Central memory CD8-positive, alpha-beta T cell (primary cell): ENCODE measurements around the gene TMEM95.

ENCODE experiments used
- ATAC-seq: fragments of 150-1000 bp; cut with Tn5 transposase; replicated peaks from 2 replicates; pipeline ENCODE4 v1.10.0; 2022; ENCODE audit warnings: mild to moderate bottlenecking, moderate FRiP score, moderate number of reproducible peaks; ENCODE audit not compliant: poor library complexity, severe bottlenecking; ENCODE audit errors: extremely low read depth
- DNase-seq, 2 donors: peaks; one replicate each; pipeline ENCODE4 v3.0.0; 2021; ENCODE audit warnings: low spot score in 2 of 2
- H3K27ac Mint-ChIP-seq: one replicate; pipeline ENCODE4 v1.8.0; 2022; ENCODE audit warnings: low read depth, mild to moderate bottlenecking, moderate library complexity, mixed read lengths
- H3K27me3 Mint-ChIP-seq: one replicate; pipeline ENCODE4 v1.8.0; 2022; ENCODE audit warnings: mixed read lengths
- H3K36me3 Mint-ChIP-seq: one replicate; pipeline ENCODE4 v1.8.0; 2022; ENCODE audit warnings: mild to moderate bottlenecking, moderate library complexity, mixed read lengths; ENCODE audit not compliant: insufficient read depth
- H3K4me1 Mint-ChIP-seq: one replicate; pipeline ENCODE4 v1.8.0; 2022; ENCODE audit warnings: mixed read lengths
- H3K4me3 Mint-ChIP-seq: one replicate; pipeline ENCODE4 v1.8.0; 2022; ENCODE audit warnings: mild to moderate bottlenecking, moderate library complexity, mixed read lengths
- H3K9me3 Mint-ChIP-seq: one replicate; pipeline ENCODE4 v1.8.0; 2022; ENCODE audit warnings: mixed read lengths

Gene TMEM95, protein sequence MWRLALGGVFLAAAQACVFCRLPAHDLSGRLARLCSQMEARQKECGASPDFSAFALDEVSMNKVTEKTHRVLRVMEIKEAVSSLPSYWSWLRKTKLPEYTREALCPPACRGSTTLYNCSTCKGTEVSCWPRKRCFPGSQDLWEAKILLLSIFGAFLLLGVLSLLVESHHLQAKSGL

DNA sequence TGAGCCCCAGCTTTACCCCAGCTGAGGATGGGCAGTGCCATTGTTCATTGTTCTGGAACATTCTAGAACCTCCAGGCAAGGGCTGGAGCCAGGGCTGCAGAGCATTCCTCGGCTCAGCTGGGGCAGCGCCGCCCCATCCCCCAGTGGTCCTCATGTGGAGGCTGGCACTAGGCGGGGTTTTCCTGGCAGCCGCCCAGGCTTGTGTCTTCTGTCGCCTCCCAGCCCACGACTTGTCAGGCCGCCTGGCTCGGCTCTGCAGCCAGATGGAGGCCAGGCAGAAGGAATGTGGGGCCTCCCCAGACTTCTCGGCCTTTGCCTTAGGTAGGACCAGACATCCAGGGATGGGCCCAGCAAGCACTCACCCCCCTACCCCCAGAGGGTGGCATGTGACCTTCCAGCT is at the start of gene TMEM95:
TSS of gene TMEM95 (plus strand) at position 104 of the 400 bp plus-strand sequence. CDS start at position 153, 49 bp downstream.
- ATAC-seq = no peak

DNA sequence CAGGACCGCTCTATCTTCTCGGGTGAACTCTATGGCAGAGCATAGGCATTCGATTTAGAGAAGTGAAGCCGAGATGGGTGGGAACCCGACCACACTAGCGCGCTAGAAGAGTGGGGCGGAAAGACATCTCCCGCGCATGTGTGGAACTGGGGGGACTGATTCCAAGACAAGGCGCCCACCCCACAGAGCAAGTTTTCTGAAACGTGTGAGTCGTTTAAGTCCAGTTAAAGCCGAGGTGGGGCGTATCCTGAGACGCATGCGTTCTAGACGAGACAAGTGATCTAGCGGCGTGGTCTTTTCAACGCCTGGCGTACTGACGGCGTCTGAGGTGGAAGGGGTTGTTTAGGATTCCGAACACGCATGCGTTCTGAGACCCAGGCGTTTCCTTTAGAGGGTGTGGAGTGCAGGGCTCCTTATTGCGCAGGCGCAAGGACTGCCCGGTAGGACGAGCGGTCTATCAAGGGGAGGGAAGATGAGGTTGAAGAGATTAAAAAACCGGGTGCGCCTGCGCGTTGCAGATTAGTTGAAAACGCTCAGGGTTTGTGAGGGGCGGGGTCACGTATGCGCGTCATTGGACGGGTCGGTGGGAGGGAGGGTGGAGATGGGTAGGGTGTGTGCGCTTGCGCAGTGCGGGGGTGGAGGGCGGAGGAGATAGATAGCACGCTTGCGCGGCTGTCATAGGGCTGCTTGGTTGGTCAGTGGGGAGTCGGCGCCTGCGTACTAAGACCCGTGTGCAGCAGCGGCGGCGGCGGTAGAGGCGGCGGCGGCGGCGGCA is 47.9 kb upstream of the TMEM95 start, which contains the start of gene EIF5A:
TSS of gene EIF5A (plus strand) at position 718 of the 775 bp plus-strand sequence. CDS start 2,008 bp downstream, outside the sequence.
- Mint-ChIP-seq H3K27me3 (no peaks in the 10 kb centered on the region), H3K4me3 (peak within 1 kb of the TSS; percentile 79), H3K9me3 (no peaks in the 10 kb centered on the region), H3K36me3 (peaks cover 46% of the 10 kb centered on the region), H3K4me1 (peaks cover 34% of the 10 kb centered on the region), H3K27ac (peak within 1 kb of the TSS; percentile 95)
- peak; percentile 99 for DNase-seq
- ATAC-seq = peak; percentile 65

More for the DNA sequence above, at the start of gene TMEM95:
- Mint-ChIP-seq H3K36me3 (peaks cover 13% of the 10 kb centered on the region), H3K4me3 (no peak within 1 kb of the TSS), H3K4me1 (peaks cover 42% of the 10 kb centered on the region), H3K27ac (peak within 1 kb of the TSS; percentile 74), H3K9me3 (no peaks in the 10 kb centered on the region), H3K27me3 (no peaks in the 10 kb centered on the region)
- DNase-seq = no peak

DNA sequence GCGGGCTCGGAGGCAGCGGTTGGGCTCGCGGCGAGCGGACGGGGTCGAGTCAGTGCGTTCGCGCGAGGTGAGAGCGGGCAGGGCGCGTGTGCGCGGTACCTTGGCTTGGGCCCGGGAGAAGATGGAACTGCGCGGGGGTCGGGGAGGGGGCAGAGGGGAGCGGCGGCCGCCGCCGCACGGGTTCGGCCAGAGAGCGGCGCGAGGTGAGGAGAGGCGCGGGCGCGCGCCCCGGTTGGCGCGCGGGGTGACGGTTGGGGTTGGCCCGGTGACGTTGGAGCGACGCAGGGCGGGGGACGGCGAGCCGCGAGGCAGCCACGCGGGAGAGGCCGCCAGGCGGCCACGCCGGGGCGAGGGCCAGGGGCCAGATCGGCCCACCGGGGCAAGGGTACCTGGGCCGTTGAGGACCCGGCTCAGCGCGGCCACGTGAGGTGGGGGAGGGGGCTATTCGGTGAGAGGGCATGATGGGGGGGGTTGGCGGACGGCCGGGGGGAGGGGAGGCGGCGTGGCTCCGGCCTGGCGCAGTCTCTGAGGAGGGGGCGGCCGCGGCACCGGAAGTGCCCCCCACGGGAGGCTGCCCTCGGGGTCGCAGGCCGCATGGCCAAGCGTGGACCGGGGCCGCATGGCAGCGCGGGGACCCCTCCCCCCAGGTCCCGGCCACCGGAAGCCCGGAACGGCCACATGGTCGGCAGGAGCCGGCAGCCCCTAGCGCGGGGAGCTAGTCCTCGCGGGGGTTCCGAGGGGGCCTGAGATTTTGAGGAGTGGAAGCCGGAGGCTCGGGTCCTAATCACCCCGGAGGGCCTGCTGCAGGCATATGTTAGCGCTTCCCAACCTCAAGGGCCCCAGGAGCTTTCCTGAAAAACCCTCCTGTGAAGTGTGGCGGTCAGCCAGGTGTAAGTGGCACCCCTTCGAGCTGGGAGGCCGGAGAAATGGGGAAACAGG is 47.0 kb upstream of the TMEM95 start:
- Mint-ChIP-seq H3K4me3 (peak overlapping the region; percentile 79), H3K27me3 (no peaks in the 10 kb centered on the region), H3K36me3 (peaks cover 54% of the 10 kb centered on the region), H3K4me1 (peaks cover 40% of the 10 kb centered on the region), H3K27ac (peak overlapping the region; percentile 95), H3K9me3 (no peaks in the 10 kb centered on the region)
- ATAC-seq (peak; percentile 7), DNase-seq (peak in 1 of 2 donors; percentile 49)

DNA sequence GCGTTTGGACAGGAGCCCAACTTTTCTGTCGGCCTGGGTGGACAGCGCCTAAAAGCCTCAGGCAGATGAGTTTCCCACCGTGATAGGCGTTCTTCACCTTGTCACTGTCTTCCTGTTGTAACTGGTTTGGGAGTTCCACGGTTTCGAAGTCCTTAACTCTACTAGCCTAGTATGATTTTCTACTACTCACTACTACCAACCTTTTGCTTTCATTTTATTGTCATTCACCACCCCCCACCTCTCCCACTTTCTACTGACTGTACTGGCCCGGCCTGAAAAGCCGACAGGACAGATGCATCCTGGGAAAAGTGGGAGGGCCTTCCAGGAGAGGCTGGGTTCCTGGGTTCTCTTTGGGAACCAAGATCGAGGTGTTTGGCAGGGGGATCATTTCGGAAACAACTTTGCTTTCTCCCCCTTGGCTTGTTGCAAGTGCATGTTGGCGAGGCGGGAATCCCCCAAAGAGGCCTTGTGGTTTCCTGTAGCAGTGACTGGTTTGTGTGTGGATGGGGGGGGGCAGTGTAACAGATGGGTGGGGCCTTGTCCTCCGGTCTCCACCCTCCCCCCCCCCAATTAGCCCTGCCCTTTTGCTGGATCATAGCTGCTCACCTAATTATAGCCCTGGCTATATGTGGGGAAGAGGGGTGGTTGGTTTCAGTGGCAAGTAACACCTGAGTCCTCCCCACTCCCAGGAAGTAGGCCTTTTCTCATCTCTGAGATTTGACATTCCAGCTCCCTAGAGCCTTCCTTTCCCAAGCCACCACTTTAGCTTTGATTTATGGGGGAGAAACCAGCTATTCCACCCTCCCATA is 46.1 kb upstream of the TMEM95 start:
- Mint-ChIP-seq H3K4me1 (peaks cover 49% of the 10 kb centered on the region), H3K9me3 (no peaks in the 10 kb centered on the region), H3K27ac (peak overlapping the region; percentile 95), H3K4me3 (peak overlapping the region; percentile 79), H3K27me3 (no peaks in the 10 kb centered on the region), H3K36me3 (peaks cover 63% of the 10 kb centered on the region)
- ATAC-seq = peak; percentile 40
- peak; percentile 67 to 89 for DNase-seq

DNA sequence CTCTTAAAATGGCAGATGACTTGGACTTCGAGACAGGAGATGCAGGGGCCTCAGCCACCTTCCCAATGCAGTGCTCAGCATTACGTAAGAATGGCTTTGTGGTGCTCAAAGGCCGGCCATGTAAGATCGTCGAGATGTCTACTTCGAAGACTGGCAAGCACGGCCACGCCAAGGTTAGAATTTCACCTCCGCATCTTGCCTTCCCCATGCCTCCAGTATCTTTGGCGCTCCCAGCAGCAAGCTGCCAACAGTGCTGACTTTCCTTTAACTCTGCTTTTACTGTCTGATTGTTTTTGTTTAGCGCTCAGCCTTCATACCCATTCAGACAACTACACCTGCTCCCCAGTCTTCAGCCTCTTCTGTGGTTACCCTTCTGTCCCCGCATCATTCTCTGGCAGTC is 45.3 kb upstream of the TMEM95 start:
- Mint-ChIP-seq H3K4me1 (peaks cover 57% of the 10 kb centered on the region), H3K4me3 (peak overlapping the region; percentile 79), H3K27ac (peak overlapping the region; percentile 95), H3K36me3 (peaks cover 70% of the 10 kb centered on the region), H3K9me3 (no peaks in the 10 kb centered on the region), H3K27me3 (no peaks in the 10 kb centered on the region)
- ATAC-seq (no peak), DNase-seq (no peak)

DNA sequence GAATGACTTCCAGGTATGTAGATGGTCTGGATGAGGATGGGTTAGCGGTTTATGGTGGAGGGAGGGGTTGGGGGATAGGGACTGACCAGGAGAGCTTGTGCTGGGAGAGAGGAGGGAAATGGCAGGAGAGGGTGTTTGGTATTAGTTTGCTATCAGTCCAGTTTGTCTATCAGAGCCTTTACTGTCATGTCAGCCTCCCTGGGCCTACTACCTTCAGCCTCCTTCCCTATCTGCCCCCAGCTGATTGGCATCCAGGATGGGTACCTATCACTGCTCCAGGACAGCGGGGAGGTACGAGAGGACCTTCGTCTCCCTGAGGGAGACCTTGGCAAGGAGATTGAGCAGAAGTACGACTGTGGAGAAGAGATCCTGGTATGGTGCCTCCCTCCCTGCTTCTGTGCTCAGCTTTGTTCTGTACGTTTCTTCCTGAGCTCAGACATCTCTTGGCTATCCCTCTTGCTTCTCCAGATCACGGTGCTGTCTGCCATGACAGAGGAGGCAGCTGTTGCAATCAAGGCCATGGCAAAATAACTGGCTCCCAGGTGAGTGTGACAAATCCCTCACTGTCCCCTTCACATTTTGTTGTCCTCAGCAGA is 43.7 kb upstream of the TMEM95 start:
- ATAC-seq = no peak
- peaks cover 76% of the 10 kb centered on the region for H3K36me3 Mint-ChIP-seq
- H3K27ac Mint-ChIP-seq = peak overlapping the region; percentile 95
- DNase-seq = no peak
- H3K4me3 Mint-ChIP-seq = peak overlapping the region; percentile 79
- no peaks in the 10 kb centered on the region for H3K27me3 Mint-ChIP-seq
- no peaks in the 10 kb centered on the region for H3K9me3 Mint-ChIP-seq
- H3K4me1 Mint-ChIP-seq = peaks cover 69% of the 10 kb centered on the region

DNA sequence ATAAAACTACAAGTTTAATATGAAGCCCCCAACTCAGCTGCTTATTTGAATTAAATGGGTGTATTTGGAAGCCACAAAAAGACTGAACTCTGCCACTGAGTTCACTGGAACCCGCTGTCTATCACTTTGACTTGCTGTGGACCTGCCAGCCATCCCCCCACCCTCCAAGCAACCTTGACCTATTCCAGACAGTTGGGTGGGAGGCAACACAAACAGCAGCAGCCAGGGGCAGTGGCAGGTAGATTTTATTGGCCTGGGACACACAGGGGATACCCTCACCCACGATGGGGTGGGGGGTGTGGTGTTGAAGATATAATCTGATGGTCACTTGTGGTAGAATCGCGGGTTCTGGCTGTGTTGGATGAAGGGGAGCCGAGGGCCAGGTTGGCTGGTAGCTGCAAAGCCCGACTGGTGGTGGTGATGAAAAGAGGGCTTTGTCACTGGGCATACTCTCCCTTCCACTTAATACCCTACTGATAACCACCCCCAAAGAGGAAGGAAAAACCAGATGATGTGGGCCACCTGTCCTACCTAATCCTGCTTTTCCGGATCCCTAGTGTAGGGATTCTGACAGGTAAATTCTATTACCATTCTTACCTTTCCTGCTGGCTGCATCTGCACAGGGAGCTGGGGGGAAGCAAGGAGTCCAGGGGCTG is 42.4 kb upstream of the TMEM95 start:
- peak overlapping the region; percentile 94 for H3K4me3 Mint-ChIP-seq
- no peaks in the 10 kb centered on the region for H3K27me3 Mint-ChIP-seq
- H3K4me1 Mint-ChIP-seq = peaks cover 73% of the 10 kb centered on the region
- peak overlapping the region; percentile 73 for H3K27ac Mint-ChIP-seq
- DNase-seq (no peak), ATAC-seq (no peak)
- H3K36me3 Mint-ChIP-seq = peaks cover 67% of the 10 kb centered on the region
- H3K9me3 Mint-ChIP-seq = no peaks in the 10 kb centered on the region

DNA sequence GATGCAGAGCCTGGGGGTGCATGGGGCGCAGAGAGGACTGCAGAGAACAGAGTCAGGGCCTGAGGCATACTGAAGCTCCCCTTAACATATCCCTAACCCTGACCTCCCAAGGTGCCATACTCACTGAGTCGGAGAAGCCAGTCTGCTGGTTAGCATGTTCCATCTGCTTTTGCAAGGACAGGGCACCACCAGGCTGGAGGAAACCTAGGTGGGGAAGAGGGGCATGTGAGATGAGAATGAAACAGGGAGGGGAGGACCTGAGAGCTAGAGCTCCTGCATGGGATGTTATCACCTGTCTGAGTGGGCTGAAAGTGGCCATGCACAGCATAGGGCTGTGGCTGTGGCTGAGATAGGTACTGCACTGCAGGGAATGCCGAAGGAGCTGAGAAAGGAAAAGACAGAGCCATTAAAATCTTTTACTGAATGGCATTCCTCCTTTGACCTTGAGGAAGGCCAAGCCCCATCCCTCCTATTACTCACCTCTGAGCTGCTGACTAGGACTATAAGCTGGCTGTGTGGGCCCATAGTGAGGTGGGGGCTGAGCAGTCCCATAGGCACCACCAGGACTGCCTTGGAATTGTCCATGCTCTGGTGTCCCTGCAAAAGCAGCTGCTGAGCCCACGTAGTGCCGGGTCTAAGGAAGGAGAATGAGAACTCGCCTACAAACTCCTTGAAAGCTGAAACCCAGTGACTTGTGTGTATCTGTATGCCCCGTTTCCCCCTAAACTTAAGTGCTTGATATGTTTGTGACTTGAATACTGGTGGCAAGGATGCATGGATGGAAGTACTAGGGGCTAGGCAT is 41.7 kb upstream of the TMEM95 start:
- Mint-ChIP-seq H3K36me3 (peaks cover 67% of the 10 kb centered on the region), H3K9me3 (no peaks in the 10 kb centered on the region), H3K4me3 (peak overlapping the region; percentile 94), H3K4me1 (peaks cover 73% of the 10 kb centered on the region), H3K27ac (peak overlapping the region; percentile 73), H3K27me3 (no peaks in the 10 kb centered on the region)
- DNase-seq = no peak
- ATAC-seq = no peak

DNA sequence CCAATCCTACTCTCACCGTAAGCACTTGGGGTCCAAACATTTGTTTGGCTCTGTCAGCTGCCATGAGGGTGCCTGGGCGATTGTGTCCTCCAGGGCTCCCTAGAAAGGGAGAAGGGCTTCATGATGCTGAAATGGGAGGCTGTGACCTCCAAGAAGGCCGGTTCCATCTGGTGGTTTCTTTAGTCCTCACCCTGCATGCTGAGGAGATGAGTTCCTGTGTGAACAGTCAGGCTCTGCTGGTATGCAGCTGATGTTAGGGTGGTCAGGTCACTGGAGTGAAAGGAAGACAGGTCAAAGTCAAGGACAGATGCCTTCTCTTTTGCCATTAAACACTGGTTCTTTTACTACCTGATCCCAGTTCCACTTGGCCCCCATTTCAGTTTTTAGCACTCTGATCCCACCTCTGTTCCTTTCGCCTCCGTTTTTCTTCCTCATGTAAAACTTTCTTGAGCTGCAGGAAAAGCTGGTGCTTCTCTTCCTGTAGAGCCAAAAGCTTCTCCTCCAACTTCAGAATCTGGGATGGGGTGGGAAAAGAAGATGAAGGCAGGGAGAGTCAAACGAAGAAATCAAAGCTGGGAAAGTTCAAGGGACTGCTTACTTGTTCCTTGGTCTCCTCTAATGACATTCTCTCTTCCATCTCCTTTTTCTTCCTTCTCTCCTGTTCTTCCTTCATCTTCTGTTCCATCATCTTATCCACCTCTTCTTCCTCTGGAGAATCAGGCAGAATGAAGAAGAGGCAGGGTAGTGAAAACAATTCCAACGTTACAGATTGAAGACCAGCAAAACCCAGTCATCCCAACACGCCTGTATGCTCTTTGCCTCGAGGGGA is 40.9 kb upstream of the TMEM95 start:
- H3K4me1 Mint-ChIP-seq = peaks cover 67% of the 10 kb centered on the region

More for the DNA sequence above, 40.9 kb upstream of the TMEM95 start:
- DNase-seq = no peak
- peak overlapping the region; percentile 94 for H3K4me3 Mint-ChIP-seq
- no peaks in the 10 kb centered on the region for H3K27me3 Mint-ChIP-seq
- peak overlapping the region; percentile 93 for H3K27ac Mint-ChIP-seq
- no peak for ATAC-seq
- H3K36me3 Mint-ChIP-seq = peaks cover 61% of the 10 kb centered on the region
- H3K9me3 Mint-ChIP-seq = no peaks in the 10 kb centered on the region
